GM12878 (cell line): ENCODE measurements around the gene CAV2.

Source experiments
- ATF2 ChIP-seq: IDR thresholded peaks from 2 replicates; pipeline ENCODE4 v1.6.1; 2012; ENCODE audit warnings: low read length, inconsistent platforms
- EP300 ChIP-seq, 2 experiments: fragments of 150-350 bp in 1 of 2; IDR thresholded peaks; 2 replicates each; pipeline ENCODE4 v1.6.1; 2011 to 2012; ENCODE audit warnings: low read depth in 2 of 2, low read length in 2 of 2, borderline replicate concordance in 1 of 2, improper control_type of control experiment in 1 of 2, inconsistent platforms in 1 of 2; ENCODE audit not compliant: control insufficient read depth in 1 of 2
- EZH2 ChIP-seq: IDR thresholded peaks from 2 replicates; pipeline ENCODE4 v1.6.1; 2012; ENCODE audit warnings: low read depth, mild to moderate bottlenecking, control low read depth, inconsistent platforms, low read length, borderline replicate concordance; ENCODE audit not compliant: control insufficient read depth
- JUNB ChIP-seq: IDR thresholded peaks from 2 replicates; pipeline ENCODE4 v1.6.1; 2016; ENCODE audit warnings: antibody characterized with exemption, mild to moderate bottlenecking
- NBN ChIP-seq: fragments of 450-650 bp; IDR thresholded peaks from 2 replicates; pipeline ENCODE4 v1.6.1; 2016
- PBX3 ChIP-seq: IDR thresholded peaks from 2 replicates; pipeline ENCODE4 v1.6.1; 2011; ENCODE audit warnings: mild to moderate bottlenecking, low read depth, low read length, moderate library complexity; ENCODE audit not compliant: insufficient replicate concordance
- RAD21 ChIP-seq: IDR thresholded peaks from 2 replicates; pipeline ENCODE4 v1.6.1; 2011; ENCODE audit warnings: mild to moderate bottlenecking, low read depth, low read length, moderate library complexity; ENCODE audit not compliant: insufficient read depth
- REST ChIP-seq: IDR thresholded peaks from 2 replicates; pipeline ENCODE4 v1.6.1; 2012; ENCODE audit warnings: mild to moderate bottlenecking, low read depth, low read length
- RFX5 ChIP-seq: IDR thresholded peaks from 2 replicates; pipeline ENCODE4 v1.6.1; 2011; ENCODE audit warnings: low read depth, low read length, improper control_type of control experiment
- SIN3A ChIP-seq: IDR thresholded peaks from 2 replicates; pipeline ENCODE4 v1.6.1; 2012; ENCODE audit warnings: low read depth, low read length, improper control_type of control experiment
- TARDBP ChIP-seq: IDR thresholded peaks from 2 replicates; pipeline ENCODE4 v1.6.1; 2016; ENCODE audit warnings: borderline replicate concordance
- TBL1XR1 ChIP-seq: IDR thresholded peaks from 2 replicates; pipeline ENCODE4 v1.6.1; 2012; ENCODE audit warnings: low read depth, low read length, improper control_type of control experiment
- ZNF274 ChIP-seq: IDR thresholded peaks from one replicate; pipeline ENCODE4 v1.8.0; 2011; ENCODE audit not compliant: insufficient read length, insufficient read depth
- TF ChIP-seq, protein P1 (sequence below): IDR thresholded peaks from 2 replicates; pipeline ENCODE4 v1.6.1; 2012; ENCODE audit warnings: low read depth, low read length, improper control_type of control experiment

GRCh38 chr7:116491887-116492653, 7.5 kb upstream of the CAV2 start:
- TF ChIP-seq JUNB (no peak), SIN3A (no peak), ZNF274 (no peak), PBX3 (no peak), EZH2 (no peak), TARDBP (no peak), EP300 (IDR thresholded peaks at IDR 0.05; ENCODE audit: borderline replicate concordance in 1 of 2, control insufficient read depth in 1 of 2, low read depth in 2 of 2, low read length in 2 of 2) (no peak), RAD21 (no peak), NBN (no peak), RFX5 (no peak), ATF2 (no peak), REST (no peak), TBL1XR1 (no peak)
- TF ChIP-seq, protein P1, sequence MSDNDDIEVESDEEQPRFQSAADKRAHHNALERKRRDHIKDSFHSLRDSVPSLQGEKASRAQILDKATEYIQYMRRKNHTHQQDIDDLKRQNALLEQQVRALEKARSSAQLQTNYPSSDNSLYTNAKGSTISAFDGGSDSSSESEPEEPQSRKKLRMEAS: no peak
